Neural cell (in vitro differentiated cells): Measurements from ENCODE around the gene GLTP. TPM values are rescaled to one million over a fixed set of nuclear protein-coding genes. Genes with fewer than 3 reads are reported as not detected.
"Not testable (repeated sequence)": the region's sequence is repeated elsewhere in the genome, so short reads cannot be mapped to it uniquely, and the experiment has no call there.

Experiments used
- H2AFZ ChIP-seq: fragments of 200-600, 300-800 bp; sonication (generic), shearing (Covaris generic); 2 replicates; pipeline ENCODE4 v1.6.0; 2014; ENCODE audit warnings: low read depth, mild to moderate bottlenecking, antibody characterized with exemption, low read length, moderate library complexity
- H3F3A ChIP-seq: fragments of 200-600 bp; shearing (Covaris generic); 2 replicates; pipeline ENCODE4 v1.6.1; 2016; ENCODE audit warnings: mild to moderate bottlenecking, moderate library complexity, mixed read lengths, antibody characterized with exemption, low read length; ENCODE audit not compliant: insufficient read depth, poor library complexity, severe bottlenecking
- H3K27ac ChIP-seq: fragments of 200-600, 300-800 bp; sonication (generic), shearing (Covaris generic); 2 replicates; pipeline ENCODE4 v1.5.1; 2014; ENCODE audit warnings: mild to moderate bottlenecking, low read length, moderate library complexity
- H3K27me3 ChIP-seq: fragments of 300-800, 200-600 bp; sonication (generic), shearing (Covaris generic); 2 replicates; pipeline ENCODE4 v1.6.0; 2014; ENCODE audit warnings: mild to moderate bottlenecking, low read depth, low read length, moderate library complexity; ENCODE audit not compliant: insufficient read depth
- H3K36me3 ChIP-seq: fragments of 300-800, 200-600 bp; sonication (generic), shearing (Covaris generic); 2 replicates; pipeline ENCODE4 v1.5.1; 2014; ENCODE audit warnings: mild to moderate bottlenecking, antibody characterized with exemption, low read length, moderate library complexity; ENCODE audit not compliant: insufficient read depth
- H3K4me2 ChIP-seq: fragments of 300-800, 200-600 bp; sonication (generic), shearing (Covaris generic); 2 replicates; pipeline ENCODE4 v1.6.0; 2014; ENCODE audit warnings: mild to moderate bottlenecking, low read length
- H3K4me3 ChIP-seq: fragments of 300-800, 200-600 bp; sonication (generic), shearing (Covaris generic); 2 replicates; pipeline ENCODE4 v1.5.1; 2014; ENCODE audit warnings: mild to moderate bottlenecking, low read length, moderate library complexity
- H3K79me2 ChIP-seq: fragments of 200-600 bp; shearing (Covaris generic); replicated peaks from 2 replicates; pipeline ENCODE4 v1.6.0; 2014; ENCODE audit warnings: mild to moderate bottlenecking, low read length, moderate library complexity; ENCODE audit not compliant: insufficient read depth
- H3K9ac ChIP-seq: fragments of 300-800, 200-600 bp; sonication (generic), shearing (Covaris generic); 2 replicates; pipeline ENCODE4 v1.6.1; 2016; ENCODE audit warnings: mild to moderate bottlenecking, low read length, mixed read lengths
- H3K9me2 ChIP-seq: fragments of 200-600 bp; shearing (Covaris generic); 2 replicates; pipeline ENCODE4 v1.6.1; 2016; ENCODE audit warnings: mild to moderate bottlenecking, low read length, mixed read lengths; ENCODE audit not compliant: insufficient read depth
- H3K9me3 ChIP-seq: fragments of 200-600, 300-800 bp; sonication (generic), shearing (Covaris generic); 2 replicates; pipeline ENCODE4 v1.6.1; 2016; ENCODE audit warnings: mild to moderate bottlenecking, mixed run types, low read length, moderate library complexity, mixed read lengths
- H4K20me1 ChIP-seq: fragments of 200-600 bp; shearing (Covaris generic); 2 replicates; pipeline ENCODE4 v1.6.1; 2016; ENCODE audit warnings: mild to moderate bottlenecking, mixed run types; ENCODE audit not compliant: insufficient read depth
- EP300 ChIP-seq: fragments of 450-650 bp; conservative IDR thresholded peaks from 2 replicates; pipeline ENCODE4 v1.6.1; 2014; ENCODE audit warnings: antibody characterized with exemption, mild to moderate bottlenecking, moderate library complexity; ENCODE audit not compliant: poor library complexity, severe bottlenecking
- EZH2 ChIP-seq: fragments of 200-600, 300-800 bp; shearing (Covaris generic), sonication (generic); IDR thresholded peaks from 2 replicates; pipeline ENCODE4 v1.6.1; 2014; ENCODE audit warnings: antibody characterized with exemption, low read length, borderline replicate concordance, mild to moderate bottlenecking; ENCODE audit not compliant: insufficient read depth, poor library complexity, severe bottlenecking
- MXI1 ChIP-seq: fragments of 450-650 bp; conservative IDR thresholded peaks from 2 replicates; pipeline ENCODE4 v1.6.1; 2014; ENCODE audit warnings: antibody characterized with exemption, mild to moderate bottlenecking; ENCODE audit not compliant: poor library complexity, severe bottlenecking
- POLR2AphosphoS5 ChIP-seq: IDR thresholded peaks from 2 replicates; pipeline ENCODE4 v1.6.1; 2012
- RAD21 ChIP-seq: fragments of 450-650 bp; conservative IDR thresholded peaks from 2 replicates; pipeline ENCODE4 v1.6.1; 2014; ENCODE audit warnings: antibody characterized with exemption, mild to moderate bottlenecking, moderate library complexity
- SMC3 ChIP-seq: fragments of 450-650 bp; conservative IDR thresholded peaks from 2 replicates; pipeline ENCODE4 v1.6.1; 2014; ENCODE audit warnings: antibody characterized with exemption, mild to moderate bottlenecking, moderate library complexity; ENCODE audit not compliant: poor library complexity
- polyA plus RNA-seq: library from polyadenylated mRNA; depleted of rRNA; stranded (reverse); fragments of >200 nt; gene quantifications from 2 replicates; pipeline ENCODE4 v1.2.3, GENCODE V29; 2014
- TF ChIP-seq, protein P1 (sequence below): fragments of 450-650 bp; IDR thresholded peaks from 2 replicates; pipeline ENCODE4 v1.5.1; 2014; ENCODE audit warnings: antibody characterized with exemption, mild to moderate bottlenecking, moderate library complexity; ENCODE audit not compliant: poor library complexity, severe bottlenecking
- TF ChIP-seq, protein P2 (sequence below): IDR thresholded peaks from 2 replicates; pipeline ENCODE4 v1.6.1; 2012; ENCODE audit warnings: borderline replicate concordance

Gene GLTP
- polyA plus RNA-seq, 1 donor from 2014 or later = 25.0 TPM

DNA sequence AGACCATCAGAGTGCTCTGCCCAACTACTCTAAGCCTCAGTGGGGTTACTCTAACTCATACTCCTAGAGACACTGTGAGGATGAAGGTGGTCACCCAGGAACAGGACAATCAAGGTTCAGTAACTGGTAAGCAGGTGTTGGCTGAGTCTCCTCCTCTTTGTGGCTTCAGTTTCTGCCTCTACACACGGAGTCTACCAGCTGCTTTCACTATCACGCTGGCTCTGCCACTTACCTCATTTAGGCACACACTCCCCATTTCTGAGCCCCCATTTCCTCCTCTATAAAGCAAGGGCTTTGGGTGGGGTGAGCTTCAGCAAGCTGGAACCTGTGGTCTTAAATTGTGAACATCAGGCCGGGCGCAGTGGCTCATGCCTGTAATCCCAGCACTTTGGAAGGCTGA is 12.4 kb upstream of the GLTP start:
- H3K9me2 ChIP-seq = no peaks in the 10 kb centered on the region
- no peak overlapping the region for H2AFZ ChIP-seq
- no peak for TF ChIP-seq POLR2AphosphoS5
- H3K9me3 ChIP-seq = no peaks in the 10 kb centered on the region
- H3K4me3 ChIP-seq = no peak overlapping the region
- H3K4me2 ChIP-seq = no peak overlapping the region
- no peaks in the 10 kb centered on the region for H3F3A ChIP-seq
- H3K27me3 ChIP-seq = no peaks in the 10 kb centered on the region
- no peak overlapping the region for H3K27ac ChIP-seq
- no peaks in the 10 kb centered on the region for H4K20me1 ChIP-seq
- H3K9ac ChIP-seq = no peak overlapping the region
- no peaks in the 10 kb centered on the region for H3K79me2 ChIP-seq
- no peaks in the 10 kb centered on the region for H3K36me3 ChIP-seq

DNA sequence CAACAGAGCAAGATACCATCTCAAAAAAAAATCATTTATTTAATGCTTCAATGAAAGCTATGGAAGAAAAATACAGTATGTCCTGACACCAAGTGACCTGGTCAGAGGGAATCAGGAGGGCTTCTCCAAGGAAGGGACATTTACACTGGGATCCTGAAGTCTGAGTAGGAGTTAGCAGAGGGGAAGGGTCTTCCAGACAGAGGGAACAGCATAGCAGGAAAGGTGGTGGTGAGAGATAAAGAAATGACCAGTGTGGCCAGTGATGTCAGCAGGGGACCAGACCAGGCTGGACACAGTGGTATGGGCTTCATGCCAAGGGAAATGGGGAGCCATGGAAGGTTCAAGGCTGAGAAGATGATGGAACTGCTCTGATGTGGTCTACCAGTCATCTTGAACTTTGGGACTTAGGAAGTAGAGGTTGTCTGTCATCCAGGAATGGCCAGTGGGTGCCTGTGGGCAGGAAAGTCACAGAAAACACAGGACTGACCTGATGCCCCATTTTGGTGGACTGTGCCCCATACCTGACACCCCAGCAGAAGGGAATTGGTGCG is 11.9 kb upstream of the GLTP start:
- H2AFZ ChIP-seq = no peak overlapping the region
- no peaks in the 10 kb centered on the region for H4K20me1 ChIP-seq
- no peaks in the 10 kb centered on the region for H3K79me2 ChIP-seq
- H3K36me3 ChIP-seq = no peaks in the 10 kb centered on the region
- no peaks in the 10 kb centered on the region for H3K27me3 ChIP-seq
- H3K27ac ChIP-seq = no peak overlapping the region
- no peaks in the 10 kb centered on the region for H3K9me3 ChIP-seq
- H3K4me3 ChIP-seq = no peak overlapping the region
- no peak overlapping the region for H3K9ac ChIP-seq
- TF ChIP-seq EP300 (no peak), SMC3 (no peak), EZH2 (no peak)
- TF ChIP-seq, protein P1, sequence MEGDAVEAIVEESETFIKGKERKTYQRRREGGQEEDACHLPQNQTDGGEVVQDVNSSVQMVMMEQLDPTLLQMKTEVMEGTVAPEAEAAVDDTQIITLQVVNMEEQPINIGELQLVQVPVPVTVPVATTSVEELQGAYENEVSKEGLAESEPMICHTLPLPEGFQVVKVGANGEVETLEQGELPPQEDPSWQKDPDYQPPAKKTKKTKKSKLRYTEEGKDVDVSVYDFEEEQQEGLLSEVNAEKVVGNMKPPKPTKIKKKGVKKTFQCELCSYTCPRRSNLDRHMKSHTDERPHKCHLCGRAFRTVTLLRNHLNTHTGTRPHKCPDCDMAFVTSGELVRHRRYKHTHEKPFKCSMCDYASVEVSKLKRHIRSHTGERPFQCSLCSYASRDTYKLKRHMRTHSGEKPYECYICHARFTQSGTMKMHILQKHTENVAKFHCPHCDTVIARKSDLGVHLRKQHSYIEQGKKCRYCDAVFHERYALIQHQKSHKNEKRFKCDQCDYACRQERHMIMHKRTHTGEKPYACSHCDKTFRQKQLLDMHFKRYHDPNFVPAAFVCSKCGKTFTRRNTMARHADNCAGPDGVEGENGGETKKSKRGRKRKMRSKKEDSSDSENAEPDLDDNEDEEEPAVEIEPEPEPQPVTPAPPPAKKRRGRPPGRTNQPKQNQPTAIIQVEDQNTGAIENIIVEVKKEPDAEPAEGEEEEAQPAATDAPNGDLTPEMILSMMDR = no peak
- no peaks in the 10 kb centered on the region for H3F3A ChIP-seq
- H3K4me2 ChIP-seq = no peak overlapping the region
- no peaks in the 10 kb centered on the region for H3K9me2 ChIP-seq

DNA sequence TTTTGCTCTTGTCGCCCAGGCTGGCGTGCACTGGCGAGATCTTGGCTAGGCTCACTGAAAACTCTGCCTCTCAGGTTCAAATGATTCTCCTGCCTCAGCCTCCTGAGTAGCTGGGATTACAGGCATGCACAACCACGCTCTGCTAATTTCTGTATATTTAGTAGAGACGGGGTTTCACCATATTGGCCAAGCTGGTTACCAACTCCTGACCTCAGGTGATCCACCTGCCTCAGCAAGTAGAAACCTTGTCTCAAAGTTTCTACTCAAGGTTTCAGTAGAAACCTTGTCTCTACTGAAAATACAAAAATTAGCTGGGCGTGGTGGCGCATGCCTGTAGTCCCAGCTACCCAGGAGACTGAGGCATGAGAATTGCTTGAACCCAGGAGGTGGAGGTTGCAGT is 11.4 kb upstream of the GLTP start:
- not testable (repeated sequence) for H3K9me3 ChIP-seq, H3K36me3 ChIP-seq, H3K9me2 ChIP-seq, H3K9ac ChIP-seq, H3K27me3 ChIP-seq, H3F3A ChIP-seq, H2AFZ ChIP-seq, H3K79me2 ChIP-seq, H3K27ac ChIP-seq, H4K20me1 ChIP-seq, H3K4me2 ChIP-seq, H3K4me3 ChIP-seq

DNA sequence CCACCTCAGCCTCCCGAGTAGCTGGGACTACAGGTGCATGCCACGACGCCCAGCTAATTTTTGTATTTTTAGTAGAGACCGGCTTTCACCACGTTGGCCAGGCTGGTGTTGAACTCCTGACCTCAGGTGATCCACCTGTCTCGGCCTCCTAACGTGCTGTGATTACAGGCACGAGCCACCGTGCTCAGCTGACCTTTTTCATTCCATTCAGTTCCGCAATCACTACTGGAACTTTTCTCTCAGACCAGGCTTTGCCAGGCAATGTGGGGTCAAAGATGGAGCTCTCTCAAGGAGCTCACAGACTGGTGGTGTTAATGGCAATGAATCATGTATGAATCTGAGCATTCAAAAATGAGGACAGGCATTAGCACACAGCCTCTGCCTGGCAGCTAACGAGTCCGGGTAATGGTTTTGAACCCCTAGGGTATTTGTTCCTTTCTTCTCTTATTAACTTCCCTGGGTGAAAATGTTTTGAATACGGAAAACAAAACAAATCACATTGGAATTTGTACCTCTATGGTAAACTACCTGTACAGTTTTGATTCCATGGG is 10.4 kb upstream of the GLTP start:
- TF ChIP-seq MXI1 (no peak), RAD21 (no peak), SMC3 (no peak)
- TF ChIP-seq, protein P2, sequence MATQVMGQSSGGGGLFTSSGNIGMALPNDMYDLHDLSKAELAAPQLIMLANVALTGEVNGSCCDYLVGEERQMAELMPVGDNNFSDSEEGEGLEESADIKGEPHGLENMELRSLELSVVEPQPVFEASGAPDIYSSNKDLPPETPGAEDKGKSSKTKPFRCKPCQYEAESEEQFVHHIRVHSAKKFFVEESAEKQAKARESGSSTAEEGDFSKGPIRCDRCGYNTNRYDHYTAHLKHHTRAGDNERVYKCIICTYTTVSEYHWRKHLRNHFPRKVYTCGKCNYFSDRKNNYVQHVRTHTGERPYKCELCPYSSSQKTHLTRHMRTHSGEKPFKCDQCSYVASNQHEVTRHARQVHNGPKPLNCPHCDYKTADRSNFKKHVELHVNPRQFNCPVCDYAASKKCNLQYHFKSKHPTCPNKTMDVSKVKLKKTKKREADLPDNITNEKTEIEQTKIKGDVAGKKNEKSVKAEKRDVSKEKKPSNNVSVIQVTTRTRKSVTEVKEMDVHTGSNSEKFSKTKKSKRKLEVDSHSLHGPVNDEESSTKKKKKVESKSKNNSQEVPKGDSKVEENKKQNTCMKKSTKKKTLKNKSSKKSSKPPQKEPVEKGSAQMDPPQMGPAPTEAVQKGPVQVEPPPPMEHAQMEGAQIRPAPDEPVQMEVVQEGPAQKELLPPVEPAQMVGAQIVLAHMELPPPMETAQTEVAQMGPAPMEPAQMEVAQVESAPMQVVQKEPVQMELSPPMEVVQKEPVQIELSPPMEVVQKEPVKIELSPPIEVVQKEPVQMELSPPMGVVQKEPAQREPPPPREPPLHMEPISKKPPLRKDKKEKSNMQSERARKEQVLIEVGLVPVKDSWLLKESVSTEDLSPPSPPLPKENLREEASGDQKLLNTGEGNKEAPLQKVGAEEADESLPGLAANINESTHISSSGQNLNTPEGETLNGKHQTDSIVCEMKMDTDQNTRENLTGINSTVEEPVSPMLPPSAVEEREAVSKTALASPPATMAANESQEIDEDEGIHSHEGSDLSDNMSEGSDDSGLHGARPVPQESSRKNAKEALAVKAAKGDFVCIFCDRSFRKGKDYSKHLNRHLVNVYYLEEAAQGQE = no peak
- TF ChIP-seq, protein P1 = no peak
- Histone ChIP-seq H3K9me2 (no peaks in the 10 kb centered on the region), H3K4me2 (no peak overlapping the region), H3K9ac (no peak overlapping the region), H2AFZ (no peak overlapping the region), H3K4me3 (no peak overlapping the region), H3K27ac (no peak overlapping the region), H3K27me3 (no peaks in the 10 kb centered on the region), H3F3A (no peaks in the 10 kb centered on the region), H3K9me3 (no peaks in the 10 kb centered on the region), H3K79me2 (no peaks in the 10 kb centered on the region), H4K20me1 (no peaks in the 10 kb centered on the region), H3K36me3 (no peaks in the 10 kb centered on the region)
